Endothelial cell of umbilical vein (primary cell): ENCODE data around the gene TRAPPC11. TPM values are rescaled to one million over a fixed set of nuclear protein-coding genes. Genes with fewer than 3 reads are reported as not detected.

Experiments
- BruUV-seq: library from RNA; stranded (reverse); fragments of 400-500 nt; replicated peaks from 2 replicates; lab custom pipeline; 2021; lab: Mats Ljungman, UMichigan
- CTCF ChIA-PET: fragments of 300-600, 350-600 bp; sonication (Branson Sonifier 250); formaldehyde crosslinking; loops from one replicate; lab custom pipeline; 2021; ENCODE audit warnings: antibody characterized with exemption, inconsistent platforms; lab: Charles Lee
- POLR2A ChIA-PET: fragments of 300-600, 350-600 bp; sonication (Branson Sonifier 250); formaldehyde crosslinking; loops from one replicate; lab custom pipeline; 2021; ENCODE audit warnings: antibody characterized with exemption, inconsistent platforms; lab: Charles Lee
- DNase-seq: peaks from one replicate; pipeline ENCODE4 v3.0.0-alpha.2; 2011; ENCODE audit warnings: low read depth, low spot score
- FAIRE-seq: peaks from 2 replicates; lab custom pipeline; 2011; peaks lifted over from hg19 to GRCh38; lab: Jason Lieb, UNC
- H2AFZ ChIP-seq: 2 replicates; pipeline ENCODE4 v1.6.0; 2012; ENCODE audit warnings: low read depth, low read length, control low read depth, inconsistent platforms
- H3K27ac ChIP-seq: 2 replicates; pipeline ENCODE4 v1.5.1; 2011; ENCODE audit warnings: low read depth, mild to moderate bottlenecking, control low read depth, low read length, moderate library complexity; ENCODE audit not compliant: insufficient read depth
- H3K27me3 ChIP-seq, 2 experiments: 2 replicates each; pipeline versions ENCODE4 v1.6.0 to v1.6.1; 2011; ENCODE audit warnings: low read length in 2 of 2, mixed read lengths in 1 of 2; ENCODE audit not compliant: control insufficient read depth in 2 of 2, insufficient read depth in 2 of 2
- H3K36me3 ChIP-seq, 2 experiments: 2 replicates in 1 of 2; 3 replicates in 1 of 2; pipeline ENCODE4 v1.5.1; 2011; ENCODE audit warnings: low read length in 2 of 2, mild to moderate bottlenecking in 1 of 2, moderate library complexity in 1 of 2; ENCODE audit not compliant: control insufficient read depth in 2 of 2, insufficient read depth in 2 of 2; ENCODE audit errors: extremely low read depth in 1 of 2
- H3K4me1 ChIP-seq: 3 replicates; pipeline ENCODE4 v1.5.1; 2011; ENCODE audit warnings: mild to moderate bottlenecking, low read length; ENCODE audit not compliant: control insufficient read depth, insufficient read depth; ENCODE audit errors: extremely low read depth
- H3K4me2 ChIP-seq: 2 replicates; pipeline ENCODE4 v1.6.1; 2011; ENCODE audit warnings: low read length, control low read depth, mixed read lengths; ENCODE audit not compliant: insufficient read depth
- H3K4me3 ChIP-seq, 3 experiments: fragments of 200-600 bp in 1 of 3; sonication (generic), shearing (Covaris generic) in 1 of 3; replicated peaks in 1 of 3; 2 replicates each; pipeline ENCODE4 v1.5.1; 2011 to 2016; ENCODE audit warnings: control low read depth in 3 of 3, low read length in 3 of 3, mild to moderate bottlenecking in 2 of 3, inconsistent platforms in 1 of 3, low read depth in 1 of 3, moderate library complexity in 1 of 3; ENCODE audit not compliant: insufficient read depth in 1 of 3
- H3K79me2 ChIP-seq: 2 replicates; pipeline ENCODE4 v1.6.0; 2012; ENCODE audit warnings: low read length, inconsistent platforms; ENCODE audit not compliant: control insufficient read depth, insufficient read depth
- H3K9ac ChIP-seq: replicated peaks from 2 replicates; pipeline ENCODE3; 2011; ENCODE audit warnings: low read length, control low read depth; ENCODE audit not compliant: insufficient read depth; ENCODE audit errors: extremely low read depth
- H3K9me1 ChIP-seq: replicated peaks from 3 replicates; pipeline ENCODE4 v1.6.0; 2011; ENCODE audit warnings: mild to moderate bottlenecking, low read length; ENCODE audit not compliant: control insufficient read depth, insufficient read depth; ENCODE audit errors: extremely low read depth
- H3K9me3 ChIP-seq: replicated peaks from 2 replicates; pipeline ENCODE4 v1.5.1; 2012; ENCODE audit warnings: low read length, inconsistent platforms; ENCODE audit not compliant: control insufficient read depth, insufficient read depth
- H4K20me1 ChIP-seq: replicated peaks from 2 replicates; pipeline ENCODE3; 2011; ENCODE audit warnings: mild to moderate bottlenecking, low read length; ENCODE audit not compliant: control insufficient read depth, insufficient read depth; ENCODE audit errors: extremely low read depth
- CTCF ChIP-seq, 2 donors: IDR thresholded peaks; 1 replicate in 1 of 2; 2 replicates in 1 of 2; pipeline ENCODE4 v1.5.1; 2011; ENCODE audit warnings: low read length in 2 of 2, mild to moderate bottlenecking in 2 of 2, moderate library complexity in 2 of 2, control low read depth in 1 of 2, inconsistent platforms in 1 of 2, low read depth in 1 of 2; ENCODE audit not compliant: insufficient read depth in 1 of 2; ENCODE audit errors: extremely low read depth in 1 of 2
- EZH2 ChIP-seq: IDR thresholded peaks from 2 replicates; pipeline ENCODE4 v1.6.1; 2012; ENCODE audit warnings: borderline replicate concordance, low read depth, mild to moderate bottlenecking, moderate library complexity, low read length, inconsistent platforms; ENCODE audit not compliant: severe bottlenecking
- FOS ChIP-seq: IDR thresholded peaks from 2 replicates; pipeline ENCODE4 v1.6.1; 2011; ENCODE audit warnings: mild to moderate bottlenecking, low read length, moderate library complexity, borderline replicate concordance; ENCODE audit not compliant: insufficient read depth
- GATA2 ChIP-seq: IDR thresholded peaks from 2 replicates; pipeline ENCODE4 v1.7.0; 2011; ENCODE audit warnings: low read depth, mild to moderate bottlenecking, moderate library complexity, mixed read lengths, low read length; ENCODE audit not compliant: insufficient read length, insufficient read depth
- JUN ChIP-seq: IDR thresholded peaks from 2 replicates; pipeline ENCODE4 v1.6.1; 2011; ENCODE audit warnings: borderline replicate concordance, low read depth; ENCODE audit not compliant: insufficient read length, insufficient read depth
- MAX ChIP-seq: IDR thresholded peaks from 2 replicates; pipeline ENCODE4 v1.6.1; 2011; ENCODE audit not compliant: insufficient read depth, insufficient read length
- MYC ChIP-seq: IDR thresholded peaks from one replicate; pipeline ENCODE4 v1.6.1; 2011; ENCODE audit warnings: mild to moderate bottlenecking, low read depth, low read length
- POLR2A ChIP-seq: IDR thresholded peaks from 2 replicates; pipeline ENCODE4 v1.6.1; 2012; ENCODE audit warnings: low read depth, mild to moderate bottlenecking, control low read depth, low read length
- POLR2AphosphoS5 ChIP-seq: IDR thresholded peaks from 2 replicates; pipeline ENCODE4 v1.6.1; 2012; ENCODE audit warnings: low read depth, mild to moderate bottlenecking, control low read depth, low read length, moderate library complexity; ENCODE audit not compliant: insufficient read depth
- dilution Hi-C: fragments of 300-500 bp; cut with MboI; formaldehyde crosslinking; loops from one replicate; pipeline ENCODE4 v1.15.0; 2019; ENCODE audit warnings: low sequenced_read_pairs; ENCODE audit not compliant: extremely low pct_ligation_motif_present
- intact Hi-C: fragments of 100-400 bp; cut with micrococcal nuclease; formaldehyde crosslinking; loops from one replicate; pipeline ENCODE4 v1.10.0; 2022
- polyA plus RNA-seq, 4 experiments: library from polyadenylated mRNA; depleted of rRNA in 3 of 4; stranded (reverse) in 3 of 4; unstranded in 1 of 4; fragments of >200 nt; gene quantifications; 2 replicates each; pipeline versions ENCODE4 v1.2.1 to v1.2.3, GENCODE V29; 2011 to 2012; ENCODE audit warnings: missing spikeins in 1 of 4
- total RNA-seq: library from RNA; stranded (reverse); gene quantifications from 2 replicates; pipeline ENCODE4 v1.2.3, GENCODE V29; 2021

Gene TRAPPC11
- total and polyA plus RNA-seq, 2 donors (not counting 3 experiments of a cell fraction or from before 2014, with no cell fraction given) = 21.2 to 32.1 TPM

GRCh38 chr4:183620421-183620820, 38.7 kb upstream of the TRAPPC11 start:
- H3K9ac ChIP-seq = no peak overlapping the region
- DNase-seq (no peak), FAIRE-seq (no peak)
- H3K4me2 ChIP-seq = no peak overlapping the region
- H3K4me1 ChIP-seq = no peaks in the 10 kb centered on the region
- TF ChIP-seq FOS (no peak), MAX (no peak), GATA2 (no peak), MYC (no peak), CTCF (IDR thresholded peaks at IDR 0.05; ENCODE audit: extremely low read depth in 1 of 2, insufficient read depth in 1 of 2, low read depth in 1 of 2, low read length in 2 of 2) (no peak), JUN (no peak), POLR2AphosphoS5 (no peak), EZH2 (no peak), POLR2A (no peak)
- no TSS peak for BruUV-seq
- intact Hi-C loops (no loop called here), dilution Hi-C loops (no loop called here)
- no peaks in the 10 kb centered on the region for H3K36me3 ChIP-seq
- H3K4me3 ChIP-seq = no peak overlapping the region
- ChIA-PET CTCF (interaction anchor here (0.6 kb wide), 1 partner anchor 1315 kb away, joined by 3 read pairs; no protein-coding TSS in a partner anchor), POLR2A (no interaction called here)
- H3K9me3 ChIP-seq = no peaks in the 10 kb centered on the region
- no peak overlapping the region for H2AFZ ChIP-seq
- H3K27ac ChIP-seq = no peak overlapping the region
- H3K9me1 ChIP-seq = no peaks in the 10 kb centered on the region
- no peaks in the 10 kb centered on the region for H3K79me2 ChIP-seq
- H3K27me3 ChIP-seq = no peaks in the 10 kb centered on the region
- no peaks in the 10 kb centered on the region for H4K20me1 ChIP-seq
